AG09319 (cell line): ENCODE data around the gene C17orf78.

Source experiments
- DNase-seq: peaks from one replicate; pipeline ENCODE4 v3.0.0-alpha.2; 2010; ENCODE audit warnings: low read depth; ENCODE audit errors: extremely low read depth
- TF ChIP-seq, protein P1 (sequence below): IDR thresholded peaks from 2 replicates; pipeline ENCODE4 v1.5.1; 2011; ENCODE audit warnings: low read depth, mild to moderate bottlenecking, inconsistent platforms, low read length, moderate library complexity

C17orf78 gene

DNA sequence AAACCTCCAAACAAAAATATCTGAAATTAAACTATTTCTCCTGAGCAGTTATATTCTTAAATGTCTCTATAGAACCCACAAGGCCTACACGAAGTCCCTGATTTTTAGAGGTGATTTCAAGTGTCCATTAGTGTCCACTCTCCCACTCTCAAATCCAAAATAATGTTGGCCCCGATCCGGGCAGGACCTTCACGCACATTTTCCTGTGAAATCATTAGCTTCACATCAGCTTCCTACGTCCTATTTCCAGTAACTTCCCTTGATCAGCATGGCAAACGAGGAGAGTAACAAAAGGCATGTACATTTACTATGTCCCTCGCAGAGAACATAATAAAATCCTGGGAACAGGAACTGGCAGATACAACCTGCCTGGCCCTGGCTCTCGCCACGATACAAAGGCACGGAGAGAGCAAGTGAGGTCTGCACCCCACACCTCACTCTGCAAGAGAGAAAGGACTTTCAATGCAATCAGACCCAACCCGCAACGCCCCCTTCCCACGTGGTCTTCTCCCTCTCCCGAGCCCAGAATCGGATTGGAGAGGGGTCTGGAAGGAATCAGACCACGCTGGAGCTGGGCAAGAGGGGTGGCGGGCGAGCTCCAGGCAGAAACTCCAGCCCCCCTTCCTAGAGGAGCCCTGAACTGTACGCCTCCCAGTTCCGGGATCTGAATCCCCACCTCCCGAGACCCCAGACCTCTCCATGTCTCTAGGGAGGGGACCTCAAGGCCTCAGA is 17.5 kb upstream of the C17orf78 start:
- TF ChIP-seq, protein P1, sequence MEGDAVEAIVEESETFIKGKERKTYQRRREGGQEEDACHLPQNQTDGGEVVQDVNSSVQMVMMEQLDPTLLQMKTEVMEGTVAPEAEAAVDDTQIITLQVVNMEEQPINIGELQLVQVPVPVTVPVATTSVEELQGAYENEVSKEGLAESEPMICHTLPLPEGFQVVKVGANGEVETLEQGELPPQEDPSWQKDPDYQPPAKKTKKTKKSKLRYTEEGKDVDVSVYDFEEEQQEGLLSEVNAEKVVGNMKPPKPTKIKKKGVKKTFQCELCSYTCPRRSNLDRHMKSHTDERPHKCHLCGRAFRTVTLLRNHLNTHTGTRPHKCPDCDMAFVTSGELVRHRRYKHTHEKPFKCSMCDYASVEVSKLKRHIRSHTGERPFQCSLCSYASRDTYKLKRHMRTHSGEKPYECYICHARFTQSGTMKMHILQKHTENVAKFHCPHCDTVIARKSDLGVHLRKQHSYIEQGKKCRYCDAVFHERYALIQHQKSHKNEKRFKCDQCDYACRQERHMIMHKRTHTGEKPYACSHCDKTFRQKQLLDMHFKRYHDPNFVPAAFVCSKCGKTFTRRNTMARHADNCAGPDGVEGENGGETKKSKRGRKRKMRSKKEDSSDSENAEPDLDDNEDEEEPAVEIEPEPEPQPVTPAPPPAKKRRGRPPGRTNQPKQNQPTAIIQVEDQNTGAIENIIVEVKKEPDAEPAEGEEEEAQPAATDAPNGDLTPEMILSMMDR: no peak
- DNase-seq: no peak

DNA sequence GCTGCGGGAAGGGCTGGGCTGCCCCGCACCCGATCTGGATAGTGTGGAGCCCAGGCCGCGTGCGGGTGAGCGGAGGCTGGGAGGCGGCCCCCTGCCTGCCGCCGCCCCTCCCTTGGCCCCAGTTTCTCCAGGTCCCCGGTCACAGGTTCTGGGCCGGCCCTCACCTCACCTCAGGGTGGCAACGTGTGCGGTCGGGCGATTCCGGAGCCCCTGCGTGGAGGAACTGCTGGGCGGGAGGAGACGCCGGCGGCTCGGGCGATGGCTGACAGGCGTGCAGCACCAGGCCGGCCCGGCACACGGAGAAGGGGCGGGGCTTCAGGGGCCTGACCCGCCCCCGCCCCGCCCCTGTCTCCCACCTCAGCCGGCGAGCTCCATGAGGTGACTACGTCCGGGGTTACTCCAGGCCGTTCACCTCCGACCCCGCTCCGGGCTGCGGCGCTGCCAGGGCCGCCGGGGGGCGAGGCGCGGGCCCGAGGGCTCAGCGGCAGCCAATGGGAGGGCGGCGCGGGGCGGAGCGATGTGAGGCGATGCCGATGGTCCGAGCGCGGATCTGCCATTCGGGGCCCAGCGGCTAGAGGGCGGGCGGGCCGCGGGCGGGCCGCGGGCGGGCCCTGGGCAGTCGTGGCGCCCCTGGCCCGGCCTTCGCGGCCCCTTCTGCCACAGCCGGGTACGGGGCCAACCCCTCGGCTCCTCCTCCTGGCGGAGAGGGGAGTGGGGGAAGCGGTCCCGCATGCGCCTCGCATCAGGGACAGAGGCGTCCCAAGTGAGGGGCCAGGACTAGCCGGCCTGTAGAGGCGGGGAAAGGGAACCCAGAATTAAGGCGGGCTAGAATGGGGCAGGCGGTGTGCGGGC is 16.7 kb upstream of the C17orf78 start:
- TF ChIP-seq, protein P1: no peak; the same call in 1 of the 2 replicates
- peak; percentile 80 for DNase-seq

DNA sequence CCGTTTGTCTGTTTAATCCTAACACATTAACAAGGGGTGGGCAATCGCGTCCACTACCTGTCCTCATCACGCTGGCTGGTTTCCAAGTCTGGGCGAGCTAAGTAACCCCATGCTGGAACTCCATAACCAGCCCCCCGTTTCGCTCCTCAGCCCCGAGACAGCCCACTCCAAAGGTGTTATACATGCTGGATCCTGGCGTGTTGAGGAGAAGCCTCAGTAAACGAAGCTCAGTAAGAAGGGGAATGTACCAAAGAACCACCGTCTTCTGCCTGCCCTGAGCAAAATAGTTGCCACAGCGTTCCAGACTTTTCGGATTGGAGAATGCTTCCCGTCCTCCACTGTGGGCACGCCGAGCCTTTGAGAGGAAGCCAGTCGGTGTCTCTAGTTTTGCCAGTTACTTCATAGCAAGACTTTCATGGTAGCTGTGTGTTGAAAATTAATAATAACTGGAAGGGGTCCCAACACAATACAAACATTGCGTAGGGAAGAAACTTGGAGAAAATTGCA is 16.1 kb upstream of the C17orf78 start:
- DNase-seq: no peak
- TF ChIP-seq, protein P1: no peak

DNA sequence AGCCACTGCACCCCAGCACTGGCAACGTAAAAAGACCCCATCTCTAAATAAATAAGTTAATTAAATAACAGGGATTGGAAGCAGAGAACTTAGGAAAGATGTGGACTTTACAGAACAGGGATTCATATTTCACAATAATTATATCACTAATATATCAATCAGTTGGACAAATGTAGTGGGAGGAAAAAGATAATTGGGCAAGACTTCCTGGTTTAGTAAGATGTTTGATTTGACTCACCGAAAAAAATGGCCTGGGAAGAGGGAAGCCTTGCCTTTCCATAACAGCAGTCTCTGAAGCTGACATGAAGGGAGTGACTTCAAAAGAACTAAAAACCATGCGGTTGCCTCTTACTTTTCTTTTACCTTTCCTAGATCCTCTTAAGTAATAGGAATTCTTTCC is 15.2 kb upstream of the C17orf78 start:
- TF ChIP-seq, protein P1: no peak
- no peak for DNase-seq

DNA sequence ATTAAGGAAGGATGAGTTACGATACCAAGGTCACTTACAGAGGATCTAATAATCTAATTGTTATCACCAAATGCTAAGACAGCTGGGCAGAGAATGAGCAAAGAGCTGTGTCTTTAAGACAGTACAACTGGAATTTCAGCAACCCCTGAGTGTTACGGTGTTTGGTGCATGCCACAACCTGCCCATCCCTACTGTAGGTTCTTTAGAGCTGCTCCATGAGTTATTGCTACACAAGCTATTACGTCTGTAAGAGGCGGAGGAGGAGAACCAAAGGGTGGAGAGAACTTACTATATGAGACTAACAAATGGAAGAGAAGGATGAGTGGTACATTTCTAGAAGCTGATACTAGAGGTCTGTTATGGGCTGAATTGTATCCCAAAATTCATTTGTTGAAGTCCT is 14.2 kb upstream of the C17orf78 start:
- no peak for DNase-seq
- TF ChIP-seq, protein P1: no peak

DNA sequence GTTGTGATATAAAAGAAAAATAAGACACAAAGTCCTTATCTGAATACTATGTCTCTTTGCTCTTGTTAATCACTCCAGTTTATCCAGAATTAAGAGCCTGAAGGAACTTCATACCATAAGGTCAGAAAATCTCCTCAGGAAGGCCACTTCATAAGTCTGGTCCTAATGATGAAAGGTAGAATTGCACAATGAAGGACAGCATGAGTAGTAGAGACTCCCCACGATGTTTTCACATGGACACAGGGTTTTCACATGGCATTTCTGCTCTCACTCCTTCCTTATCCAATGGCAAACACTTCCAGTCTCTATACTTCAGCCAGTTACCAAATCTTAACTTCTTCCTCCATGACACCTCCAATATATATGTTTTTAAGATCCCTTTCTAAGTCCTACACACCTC is 10.2 kb upstream of the C17orf78 start:
- TF ChIP-seq, protein P1: no peak

DNA sequence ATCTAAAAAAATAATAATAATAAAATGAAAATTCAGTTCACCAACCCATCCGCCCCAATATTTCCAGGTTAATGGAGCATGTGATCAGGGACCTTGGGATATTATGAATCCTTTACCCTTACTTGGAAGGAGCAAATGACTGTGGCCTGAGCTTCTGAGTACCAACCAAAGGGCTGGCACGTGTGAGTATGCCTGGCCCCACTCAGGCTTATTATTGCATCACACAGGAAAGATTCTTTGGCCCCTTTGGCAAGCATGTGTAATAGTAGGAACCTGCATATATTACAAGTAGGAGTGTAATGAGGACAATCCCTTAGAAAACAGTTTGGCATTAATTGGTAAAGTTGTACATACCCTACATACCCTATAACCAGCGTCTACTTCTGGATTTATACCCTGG is 7.2 kb upstream of the C17orf78 start:
- no peak for DNase-seq
- TF ChIP-seq, protein P1: no peak

More for the DNA sequence above, 10.2 kb upstream of the C17orf78 start:
- no peak for DNase-seq
